ENCODE measurements around the gene AK5.

- TF ChIP-seq FOXP2 (optimal IDR thresholded peaks at IDR 0.05; ENCODE audit: borderline replicate concordance, extremely low read depth, extremely low read length, insufficient read depth) (no peak), TAF1 (IDR thresholded peaks at IDR 0.05; ENCODE audit: borderline replicate concordance, insufficient read depth, low read length) (no peak), POLR2AphosphoS5 (IDR thresholded peaks at IDR 0.05; ENCODE audit: low read depth, low read length) (no peak), SIN3A (IDR thresholded peaks at IDR 0.05; ENCODE audit: borderline replicate concordance, insufficient read depth, low read length) (no peak), REST (IDR thresholded peaks at IDR 0.05; ENCODE audit: insufficient read depth in 1 of 2, low read depth in 2 of 2, low read length in 2 of 2) (no peak)
Observed at GRCh38 chr1:77382366-77382765, 100.5 kb downstream of the AK5 start.
